ENCODE data around the gene CDC42.

CDC42 gene

GRCh38 chr1:22111620-22112019 lies 59.1 kb downstream of the CDC42 start:
- no peak for DNase-seq

GRCh38 chr1:22112554-22112953 lies 60.0 kb downstream of the CDC42 start:
- no peak for DNase-seq

GRCh38 chr1:22114083-22115012 lies 61.8 kb downstream of the CDC42 start:
- DNase-seq: no peak

GRCh38 chr1:22115286-22115685 lies 62.8 kb downstream of the CDC42 start:
- DNase-seq: no peak

- no peak for DNase-seq
Measured at GRCh38 chr1:22117238-22117637, 64.7 kb downstream of the CDC42 start.

GRCh38 chr1:22117851-22118250 lies 65.3 kb downstream of the CDC42 start:
- peak; percentile 74 for DNase-seq

- DNase-seq: no peak
Measured at GRCh38 chr1:22118291-22118992, 65.9 kb downstream of the CDC42 start.

- DNase-seq: no peak
Measured at GRCh38 chr1:22119626-22120468, 67.3 kb downstream of the CDC42 start.

- no peak for DNase-seq
Measured at GRCh38 chr1:22120469-22120790, 67.9 kb downstream of the CDC42 start.

- DNase-seq: peak; percentile 54
Measured at GRCh38 chr1:22121421-22121911, 69.0 kb downstream of the CDC42 start.

- DNase-seq: no peak
Measured at GRCh38 chr1:22122273-22123070, 70.0 kb downstream of the CDC42 start.

- no peak for DNase-seq
Measured at GRCh38 chr1:22123071-22123390, 70.5 kb downstream of the CDC42 start.

GRCh38 chr1:22123901-22124404 lies 71.4 kb downstream of the CDC42 start:
- DNase-seq: no peak

- no peak for DNase-seq
Measured at GRCh38 chr1:22124592-22125229, 72.2 kb downstream of the CDC42 start.

- DNase-seq: no peak
Measured at GRCh38 chr1:22126531-22126930, 74.0 kb downstream of the CDC42 start.

GRCh38 chr1:22127248-22127647 lies 74.7 kb downstream of the CDC42 start:
- no peak for DNase-seq

- DNase-seq: no peak
Measured at GRCh38 chr1:22127731-22128130, 75.2 kb downstream of the CDC42 start.

- DNase-seq: no peak
Measured at GRCh38 chr1:22128392-22128791, 75.9 kb downstream of the CDC42 start.

- no peak for DNase-seq
Measured at GRCh38 chr1:22129501-22130117, 77.1 kb downstream of the CDC42 start.

- DNase-seq: no peak
Measured at GRCh38 chr1:22131062-22131461, 78.6 kb downstream of the CDC42 start.

GRCh38 chr1:22131875-22132486 lies 79.5 kb downstream of the CDC42 start:
- DNase-seq: peak; percentile 69

Measured in hematopoietic multipotent progenitor cell treated with erythropoietin and hydrocortisone succinate and interleukin-3 and kit ligand, for 6 days (in vitro differentiated cells).